Activated T-cell treated with anti-CD3 and anti-CD28 coated beads, Interleukin-2, amount 50 U/mL, for 72 hours (primary cell): ENCODE results near the gene GPR33. TPM values are rescaled to one million over a fixed set of nuclear protein-coding genes. Genes with fewer than 3 reads are reported as not detected.
"Not testable (repeated sequence)": the region's sequence is repeated elsewhere in the genome, so short reads cannot be mapped to it uniquely, and the experiment has no call there.

Source experiments
- ATAC-seq, 2 donors: fragments of 150-1000 bp; cut with Tn5 transposase; replicated peaks in 1 of 2; 2 replicates each; pipeline ENCODE4 v1.10.0; 2021; ENCODE audit warnings: moderate library complexity in 2 of 2, mild to moderate bottlenecking in 1 of 2
- DNase-seq, 2 donors: peaks; one replicate each; pipeline ENCODE4 v3.0.0; 2021 to 2022; ENCODE audit warnings: mixed read lengths in 1 of 2
- H3K27ac Mint-ChIP-seq: one replicate; pipeline ENCODE4 v1.8.0; 2022; ENCODE audit warnings: mild to moderate bottlenecking, moderate library complexity, mixed read lengths
- H3K27me3 Mint-ChIP-seq: one replicate; pipeline ENCODE4 v1.8.0; 2022; ENCODE audit warnings: low read depth, mixed read lengths
- H3K36me3 Mint-ChIP-seq, 2 donors: one replicate each; pipeline ENCODE4 v1.8.0; 2022; ENCODE audit warnings: mixed read lengths in 2 of 2, mild to moderate bottlenecking in 1 of 2; ENCODE audit not compliant: insufficient read depth in 2 of 2
- H3K4me1 Mint-ChIP-seq: one replicate; pipeline ENCODE4 v1.8.0; 2022; ENCODE audit warnings: low read depth, mixed read lengths
- H3K4me3 Mint-ChIP-seq, 2 donors: one replicate each; pipeline ENCODE4 v1.8.0; 2022; ENCODE audit warnings: mild to moderate bottlenecking in 2 of 2, mixed read lengths in 2 of 2, moderate library complexity in 2 of 2
- H3K9me3 Mint-ChIP-seq, 2 donors: one replicate each; pipeline ENCODE4 v1.8.0; 2022; ENCODE audit warnings: mixed read lengths in 2 of 2
- total RNA-seq, 2 donors: library from RNA; stranded (reverse); gene quantifications; one replicate each; pipeline ENCODE4 v1.2.3, GENCODE V29; 2022

GPR33 gene
- total RNA-seq, 2 donors from 2014 or later: not detected

DNA sequence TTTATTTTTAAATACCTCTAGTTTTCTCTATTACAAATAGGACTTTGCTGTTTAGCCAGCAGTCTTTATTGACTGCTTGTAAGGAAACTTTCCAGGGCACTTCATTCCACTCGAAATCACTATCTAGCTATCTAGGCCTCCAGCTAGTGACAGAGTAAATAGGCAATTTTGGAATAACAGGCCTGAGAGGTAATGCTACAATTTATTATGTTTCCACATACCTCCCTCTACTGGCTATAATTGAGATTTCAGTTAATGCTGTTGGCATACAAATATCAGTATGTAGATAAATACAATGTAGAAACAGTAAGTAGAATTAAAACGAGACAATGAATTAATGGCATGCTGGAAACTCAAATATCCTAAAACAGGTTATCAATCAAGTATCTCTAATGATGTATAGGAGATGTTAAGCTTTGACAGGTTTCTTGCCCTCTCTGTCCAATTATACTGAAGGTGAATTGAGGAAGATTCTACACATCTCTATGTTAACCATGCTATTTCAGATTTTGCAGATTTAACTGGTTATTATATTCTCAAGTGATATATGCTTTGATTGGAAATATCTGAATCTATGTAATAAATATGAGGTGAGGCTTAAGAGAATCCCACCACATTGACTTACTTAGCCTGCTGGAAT, 37.7 kb downstream of the GPR33 start:
- Mint-ChIP-seq H3K27ac (no peak overlapping the region), H3K9me3 (no peaks in the 10 kb centered on the region), H3K4me1 (peaks cover 4% of the 10 kb centered on the region), H3K27me3 (no peaks in the 10 kb centered on the region), H3K36me3 (peaks cover 0 to 12% of the 10 kb centered on the region in 2 donors), H3K4me3 (no peak overlapping the region)
- ATAC-seq (no peak), DNase-seq (no peak)

DNA sequence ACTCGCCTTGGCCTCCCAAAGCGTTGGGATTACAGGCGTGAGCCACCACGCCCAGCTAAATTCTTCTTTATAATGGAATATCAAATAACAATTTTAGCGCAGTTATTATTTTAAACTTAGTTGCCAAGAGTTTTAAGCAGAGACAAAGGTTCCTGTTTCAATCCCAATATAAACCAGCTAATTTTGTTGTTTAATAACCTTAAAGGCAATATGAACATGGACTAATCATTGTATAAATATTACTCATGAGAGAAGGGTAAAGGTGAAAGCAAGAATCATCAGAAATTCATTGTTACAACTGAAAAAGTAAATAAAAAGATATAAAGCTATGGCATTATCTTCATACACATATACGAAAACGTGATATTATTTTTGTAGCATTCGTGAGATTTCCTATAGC, 38.7 kb downstream of the GPR33 start:
- Mint-ChIP-seq H3K27ac (no peak overlapping the region), H3K36me3 (peaks cover 0 to 13% of the 10 kb centered on the region in 2 donors), H3K4me1 (no peaks in the 10 kb centered on the region), H3K4me3 (no peak overlapping the region), H3K27me3 (no peaks in the 10 kb centered on the region), H3K9me3 (no peaks in the 10 kb centered on the region)
- no peak for ATAC-seq
- DNase-seq: no peak

DNA sequence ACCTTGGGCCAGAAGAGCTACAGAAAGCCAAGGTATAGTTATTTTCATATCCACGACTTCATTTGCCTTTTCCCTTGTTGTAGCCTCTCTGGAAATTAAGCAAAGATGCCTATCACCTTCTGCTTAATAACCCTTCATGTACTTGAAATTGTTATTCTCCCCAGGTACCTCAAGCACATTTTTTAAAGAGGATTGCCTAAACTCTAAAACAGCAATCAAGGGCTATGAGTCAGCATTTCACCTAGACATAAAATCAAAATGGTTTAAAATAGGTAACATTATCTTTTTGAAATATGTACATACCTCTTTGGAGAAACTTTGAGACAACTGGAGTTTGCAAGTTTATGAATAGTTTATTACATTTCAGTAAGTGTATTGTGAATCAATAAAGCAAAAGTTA, 42.1 kb downstream of the GPR33 start:
- ATAC-seq (no peak), DNase-seq (no peak)
- no peaks in the 10 kb centered on the region for H3K27me3 Mint-ChIP-seq
- H3K4me1 Mint-ChIP-seq: no peaks in the 10 kb centered on the region
- H3K27ac Mint-ChIP-seq: no peak overlapping the region
- H3K9me3 Mint-ChIP-seq: no peaks in the 10 kb centered on the region
- peaks cover 0 to 9% of the 10 kb centered on the region in 2 donors for H3K36me3 Mint-ChIP-seq
- no peak overlapping the region for H3K4me3 Mint-ChIP-seq

DNA sequence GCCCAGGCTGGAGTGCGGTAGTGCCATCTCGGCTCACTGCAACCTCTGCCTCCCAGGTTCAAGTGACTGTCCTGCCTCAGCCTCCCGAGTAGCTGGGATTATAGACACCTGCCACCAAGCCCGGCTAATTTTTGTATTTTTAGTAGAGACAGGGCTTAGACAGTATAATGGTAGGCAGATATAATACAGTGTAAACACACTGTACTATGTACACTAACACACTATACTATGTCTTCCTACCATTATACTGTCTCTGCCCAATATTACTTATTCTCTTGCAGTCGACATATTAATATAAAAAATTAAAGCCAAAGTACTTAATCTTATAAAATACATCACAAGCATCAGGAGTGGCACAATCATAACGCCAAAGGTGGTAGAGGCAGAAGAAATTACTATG, 45.6 kb downstream of the GPR33 start:
- peak overlapping the region; percentile 68 for H3K27ac Mint-ChIP-seq
- no peak overlapping the region for H3K4me3 Mint-ChIP-seq
- no peaks in the 10 kb centered on the region for H3K27me3 Mint-ChIP-seq
- H3K36me3 Mint-ChIP-seq: peaks cover 0 to 3% of the 10 kb centered on the region in 2 donors
- H3K4me1 Mint-ChIP-seq: no peaks in the 10 kb centered on the region
- H3K9me3 Mint-ChIP-seq: no peaks in the 10 kb centered on the region
- ATAC-seq (no peak), DNase-seq (no peak)

DNA sequence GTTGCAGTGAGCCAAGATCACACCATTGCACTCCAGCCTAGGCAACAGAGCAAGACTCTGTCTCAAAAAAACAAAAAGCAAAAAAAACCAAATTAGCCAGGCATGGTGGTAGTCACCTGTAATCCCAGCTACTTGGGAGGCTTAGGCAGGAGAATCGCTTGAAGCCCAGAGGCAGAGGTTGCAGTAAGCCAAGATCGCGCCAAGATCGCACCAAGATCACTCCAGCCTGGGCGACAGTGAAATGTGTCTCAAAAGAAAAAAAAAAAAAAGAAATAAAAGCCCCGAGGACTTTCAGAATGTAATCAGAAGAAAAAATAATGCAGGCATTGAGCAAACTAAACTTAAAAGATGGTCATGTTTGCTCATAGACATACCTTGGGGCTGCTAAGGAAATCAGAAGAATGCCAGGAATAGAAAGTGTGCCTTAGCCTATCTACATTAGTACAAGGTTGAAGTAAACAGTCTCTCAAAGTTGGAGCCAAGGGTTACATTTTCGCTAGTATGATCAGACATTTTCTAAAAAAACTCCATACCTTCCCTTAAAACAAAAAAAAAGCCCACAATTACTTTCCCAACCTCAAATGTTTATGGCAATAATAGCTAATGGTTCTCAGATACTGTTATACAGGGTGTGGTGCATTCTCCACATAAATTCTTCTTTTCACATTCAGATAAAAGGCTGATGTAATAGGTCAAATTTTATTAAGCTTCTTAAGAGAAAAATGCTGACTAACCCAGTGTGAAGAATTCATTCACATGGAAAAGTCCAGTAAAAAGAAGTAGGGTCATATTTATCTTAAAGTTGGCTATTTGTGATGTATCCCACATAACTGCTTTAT, 46.3 kb downstream of the GPR33 start:
- DNase-seq: no peak
- Mint-ChIP-seq H3K36me3 (peaks cover under 1 to 3% of the 10 kb centered on the region in 2 donors), H3K27ac (no peak overlapping the region), H3K27me3 (no peaks in the 10 kb centered on the region), H3K9me3 (no peaks in the 10 kb centered on the region), H3K4me3 (no peak overlapping the region), H3K4me1 (no peaks in the 10 kb centered on the region)
- ATAC-seq: no peak

DNA sequence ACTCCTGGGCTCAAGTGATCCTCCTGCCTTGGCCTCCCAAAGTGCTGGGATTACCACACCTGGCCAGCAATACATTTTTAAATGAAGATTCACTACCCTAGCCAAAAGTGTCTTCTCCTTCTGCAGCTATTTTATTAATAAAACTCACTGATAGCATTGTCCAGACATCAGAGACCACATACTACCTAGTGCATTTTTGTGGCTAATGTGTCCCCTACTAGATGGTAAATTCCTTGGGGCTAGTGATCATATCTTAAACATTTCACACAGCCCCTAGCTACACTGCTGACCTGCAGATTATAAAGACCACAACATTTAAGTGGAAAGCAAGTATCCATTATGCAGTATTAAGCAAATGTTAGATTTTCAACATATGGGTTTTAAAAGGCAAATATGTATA, 47.6 kb downstream of the GPR33 start:
- H3K27ac Mint-ChIP-seq: no peak overlapping the region
- no peak for ATAC-seq
- H3K36me3 Mint-ChIP-seq: peaks cover 1 to 3% of the 10 kb centered on the region in 2 donors

DNA sequence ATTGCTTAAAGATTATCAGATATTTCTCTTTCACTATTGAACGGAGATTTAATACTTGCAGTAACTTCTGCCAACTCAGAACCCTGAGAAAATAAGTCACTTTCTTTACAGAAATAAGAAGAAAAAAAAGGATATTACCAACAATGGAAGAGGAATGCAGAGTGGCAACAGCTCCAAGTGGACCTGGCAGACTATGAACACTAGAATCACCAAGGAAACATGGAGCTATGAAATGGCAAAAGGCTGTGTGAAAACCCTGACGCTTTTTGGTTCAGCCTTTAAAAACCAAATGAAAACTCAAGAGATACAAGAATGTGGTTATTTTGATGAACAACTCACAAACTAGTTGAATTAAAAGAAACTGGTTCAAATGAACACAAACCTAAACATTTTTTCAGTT, 48.3 kb downstream of the GPR33 start:
- Mint-ChIP-seq H3K4me1 (no peaks in the 10 kb centered on the region), H3K36me3 (peaks cover 1 to 3% of the 10 kb centered on the region in 2 donors), H3K9me3 (no peaks in the 10 kb centered on the region), H3K27me3 (no peaks in the 10 kb centered on the region), H3K4me3 (no peak overlapping the region), H3K27ac (no peak overlapping the region)
- DNase-seq: no peak
- ATAC-seq: no peak

More for the DNA sequence above, 47.6 kb downstream of the GPR33 start:
- Mint-ChIP-seq H3K27me3 (no peaks in the 10 kb centered on the region), H3K4me3 (no peak overlapping the region), H3K4me1 (no peaks in the 10 kb centered on the region), H3K9me3 (no peaks in the 10 kb centered on the region)
- no peak for DNase-seq

DNA sequence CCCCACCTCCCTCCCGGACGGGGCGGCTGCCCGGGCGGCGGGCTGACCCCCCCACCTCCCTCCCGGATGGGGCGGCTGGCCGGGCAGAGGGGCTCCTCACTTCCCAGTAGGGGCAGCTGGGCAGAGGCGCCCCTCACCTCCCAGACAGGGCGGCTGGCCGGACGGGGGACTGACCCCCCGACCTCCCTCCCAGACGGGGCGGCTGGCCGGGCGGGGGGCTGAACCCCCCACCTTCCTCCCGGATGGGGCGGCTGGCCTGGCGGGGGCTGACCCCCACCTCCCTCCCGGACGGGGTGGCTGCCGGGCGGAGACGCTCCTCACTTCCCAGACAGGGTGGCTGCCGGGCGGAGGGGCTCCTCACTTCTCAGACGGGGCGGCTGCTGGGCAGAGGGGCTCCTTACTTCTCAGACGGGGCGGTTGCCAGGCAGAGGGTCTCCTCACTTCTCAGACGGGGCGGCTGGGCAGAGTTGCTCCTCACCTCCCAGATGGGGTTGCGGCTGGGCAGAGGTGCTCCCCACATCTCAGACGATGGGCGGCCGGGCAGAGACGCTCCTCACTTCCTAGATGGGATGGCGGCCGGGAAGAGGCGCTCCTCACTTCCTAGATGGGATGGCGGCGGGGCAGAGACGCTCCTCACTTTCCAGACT, 50.7 kb downstream of the GPR33 start:
- ATAC-seq, H3K27ac Mint-ChIP-seq, H3K4me3 Mint-ChIP-seq, H3K36me3 Mint-ChIP-seq, DNase-seq, H3K27me3 Mint-ChIP-seq, H3K9me3 Mint-ChIP-seq, H3K4me1 Mint-ChIP-seq: not testable (repeated sequence)

DNA sequence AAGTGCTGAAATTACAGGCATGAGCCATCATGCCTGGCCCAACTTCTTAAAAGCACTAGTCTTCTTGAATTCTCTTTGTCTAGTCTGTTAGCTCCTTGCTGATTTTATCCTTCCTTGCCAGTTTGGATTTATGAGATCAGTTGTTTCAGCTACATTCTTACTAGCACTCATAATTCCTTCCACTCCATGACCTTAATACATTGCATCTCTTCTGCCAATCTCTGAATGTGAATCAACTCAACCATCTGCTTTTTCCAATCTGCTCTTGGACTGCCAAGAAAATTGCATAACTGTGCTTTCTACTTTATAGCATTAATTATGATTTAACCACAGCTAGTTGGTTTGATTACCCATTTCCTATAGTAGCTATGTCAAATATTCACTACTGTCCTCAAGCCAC, 52.6 kb downstream of the GPR33 start:
- no peak overlapping the region for H3K4me3 Mint-ChIP-seq
- H3K4me1 Mint-ChIP-seq: peaks cover 5% of the 10 kb centered on the region
- H3K27me3 Mint-ChIP-seq: no peaks in the 10 kb centered on the region
- no peak for ATAC-seq
- no peak for DNase-seq
- peaks cover 7% of the 10 kb centered on the region in 2 donors for H3K36me3 Mint-ChIP-seq
- peaks cover 3 to 6% of the 10 kb centered on the region in 2 donors for H3K9me3 Mint-ChIP-seq
- no peak overlapping the region for H3K27ac Mint-ChIP-seq

Other genes starting within 250 kb of the GPR33 start
- gene HEATR5A, start 67.5 kb downstream of the GPR33 start, total RNA-seq: 10 to 100 TPM; 11.4 to 13.3 TPM
- gene DTD2, start 30.5 kb downstream of the GPR33 start, total RNA-seq: 10 to 100 TPM; 13.5 to 20.7 TPM
- gene NUBPL, start 73.4 kb upstream of the GPR33 start, total RNA-seq: 1 to 10 TPM; 7.7 to 9.4 TPM